ENCODE measurements around the gene EVC.
"Not testable (repeated sequence)": the region's sequence is repeated elsewhere in the genome, so short reads cannot be mapped to it uniquely, and the experiment has no call there.

EVC gene

GRCh38 chr4:5709207-5709575, 1.8 kb upstream of the EVC start:
- DNase-seq = no peak

GRCh38 chr4:5710065-5710960, 688 bp upstream of the EVC start:
- no peak for DNase-seq

GRCh38 chr4:5711479-5712184, 631 bp downstream of the EVC start:
- no peak for DNase-seq

GRCh38 chr4:5712517-5712916, 1.5 kb downstream of the EVC start:
- no peak for DNase-seq

- no peak for DNase-seq
Observed at GRCh38 chr4:5712931-5713330, 1.9 kb downstream of the EVC start.

GRCh38 chr4:5713861-5714260, 2.9 kb downstream of the EVC start:
- DNase-seq = no peak

- DNase-seq = no peak
Observed at GRCh38 chr4:5715357-5715756, 4.4 kb downstream of the EVC start.

GRCh38 chr4:5716391-5716790, 5.4 kb downstream of the EVC start:
- no peak for DNase-seq

GRCh38 chr4:5717449-5718158, 6.6 kb downstream of the EVC start:
- no peak for DNase-seq

- DNase-seq = no peak
Observed at GRCh38 chr4:5718411-5718810, 7.4 kb downstream of the EVC start.

GRCh38 chr4:5719350-5720055, 8.5 kb downstream of the EVC start:
- no peak for DNase-seq

GRCh38 chr4:5720157-5720850, 9.3 kb downstream of the EVC start:
- DNase-seq = no peak

GRCh38 chr4:5720980-5721379, 10.0 kb downstream of the EVC start:
- DNase-seq = no peak

- no peak for DNase-seq
Observed at GRCh38 chr4:5721923-5722322, 10.9 kb downstream of the EVC start.

- no peak for DNase-seq
Observed at GRCh38 chr4:5722328-5722727, 11.3 kb downstream of the EVC start.

GRCh38 chr4:5724377-5724776, 13.4 kb downstream of the EVC start:
- DNase-seq = no peak

- DNase-seq = not testable (repeated sequence)
Observed at GRCh38 chr4:5728412-5728811, 17.4 kb downstream of the EVC start.

- no peak for DNase-seq
Observed at GRCh38 chr4:5730436-5730835, 19.4 kb downstream of the EVC start.

GRCh38 chr4:5730993-5731990, 20.3 kb downstream of the EVC start:
- DNase-seq = no peak

GRCh38 chr4:5732158-5732557, 21.2 kb downstream of the EVC start:
- DNase-seq = no peak

GRCh38 chr4:5734853-5735252, 23.9 kb downstream of the EVC start:
- DNase-seq = no peak

Data from NCI-H1694 (cell line).